ENCODE measurements around the gene GABRA4. TPM values are rescaled to one million over a fixed set of nuclear protein-coding genes. Genes with fewer than 3 reads are reported as not detected.
A peak's percentile ranks its signal among the peaks of the same experiment; 100 is the strongest.

Gene GABRA4
- 3.8 TPM for total RNA-seq
- long read RNA-seq, full-length matches to known transcripts: 3 of 5 reads
- long read RNA-seq, partial matches to known transcripts: 1 of 5 reads
- long read RNA-seq, other reads (novel, unspliced or antisense): 1 of 5 reads

DNA sequence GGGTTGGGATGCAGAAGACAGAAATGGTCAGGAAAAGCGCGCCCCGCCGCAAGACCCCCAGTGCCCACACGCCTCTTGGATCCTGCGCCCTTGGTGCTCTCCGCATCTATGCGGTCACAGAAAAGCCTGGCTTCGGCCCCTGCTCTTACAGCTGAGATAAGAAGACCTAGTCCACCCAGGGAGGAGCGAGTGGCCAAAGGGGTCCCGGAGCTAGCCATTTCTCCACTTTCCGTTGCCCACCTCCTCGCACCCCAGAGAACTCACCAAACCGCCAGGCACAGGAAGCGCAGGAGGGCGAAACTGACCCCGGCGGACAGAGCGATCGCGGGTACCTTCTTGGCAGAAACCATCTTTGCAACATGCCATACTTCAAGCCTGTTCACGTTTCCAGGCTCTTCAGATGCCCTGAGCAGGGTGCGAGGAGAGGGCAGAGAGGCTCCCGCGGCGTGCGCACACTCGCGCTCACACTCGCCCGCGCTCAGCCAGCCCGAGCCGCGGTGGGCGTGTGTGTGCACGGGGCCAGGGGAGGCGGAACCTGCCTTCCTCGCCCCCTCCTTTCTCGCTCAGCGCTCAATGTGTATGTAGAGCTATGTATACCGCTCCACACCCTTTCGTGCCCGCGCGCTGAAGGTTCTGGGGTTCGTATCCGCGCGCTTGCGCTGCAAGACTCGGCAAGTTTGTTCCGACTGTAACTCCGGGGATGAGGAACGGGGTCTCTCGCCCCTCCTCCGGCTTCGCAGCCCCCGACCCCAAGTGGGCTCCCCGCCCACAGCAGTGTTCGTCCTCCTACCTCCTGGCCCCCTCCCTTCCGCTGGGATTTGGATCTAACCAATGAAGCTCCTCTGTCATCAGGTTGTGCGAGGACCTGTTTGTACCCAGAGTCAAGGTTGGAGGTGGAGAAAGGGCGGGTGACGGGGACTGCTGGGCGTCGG is at the start of gene GABRA4:
TSS of gene GABRA4 (minus strand) at position 507 of the 932 bp plus-strand sequence. CDS start at position 350, 157 bp downstream.
- DNase-seq (ENCODE audit: missing footprints) (peak; percentile 59), ATAC-seq (peak; percentile 66)
- intact Hi-C loops (cut with DNase I): loop anchor here (5.0 kb wide), 1 partner anchor 46 kb away; no protein-coding TSS in a partner anchor

GRCh38 chr4:47040828-47041227 is 47.4 kb upstream of the GABRA4 start:
- no peak for ATAC-seq
- intact Hi-C loops (cut with DNase I): no loop called here
- no peak for DNase-seq (ENCODE audit: missing footprints)

GRCh38 chr4:47038263-47038662 is 44.9 kb upstream of the GABRA4 start:
- intact Hi-C loops (cut with DNase I): no loop called here

GRCh38 chr4:47032405-47033106 is 39.2 kb upstream of the GABRA4 start:
- intact Hi-C loops (cut with DNase I): loop anchor here (1.0 to 2.0 kb wide), 2 partner anchors 101 to 186 kb away; no protein-coding TSS in a partner anchor
- no peak for DNase-seq (ENCODE audit: missing footprints)
- ATAC-seq: peak; percentile 92

More at GRCh38 chr4:47038263-47038662, 44.9 kb upstream of the GABRA4 start:
- ATAC-seq (no peak), DNase-seq (ENCODE audit: missing footprints) (no peak)

DNA sequence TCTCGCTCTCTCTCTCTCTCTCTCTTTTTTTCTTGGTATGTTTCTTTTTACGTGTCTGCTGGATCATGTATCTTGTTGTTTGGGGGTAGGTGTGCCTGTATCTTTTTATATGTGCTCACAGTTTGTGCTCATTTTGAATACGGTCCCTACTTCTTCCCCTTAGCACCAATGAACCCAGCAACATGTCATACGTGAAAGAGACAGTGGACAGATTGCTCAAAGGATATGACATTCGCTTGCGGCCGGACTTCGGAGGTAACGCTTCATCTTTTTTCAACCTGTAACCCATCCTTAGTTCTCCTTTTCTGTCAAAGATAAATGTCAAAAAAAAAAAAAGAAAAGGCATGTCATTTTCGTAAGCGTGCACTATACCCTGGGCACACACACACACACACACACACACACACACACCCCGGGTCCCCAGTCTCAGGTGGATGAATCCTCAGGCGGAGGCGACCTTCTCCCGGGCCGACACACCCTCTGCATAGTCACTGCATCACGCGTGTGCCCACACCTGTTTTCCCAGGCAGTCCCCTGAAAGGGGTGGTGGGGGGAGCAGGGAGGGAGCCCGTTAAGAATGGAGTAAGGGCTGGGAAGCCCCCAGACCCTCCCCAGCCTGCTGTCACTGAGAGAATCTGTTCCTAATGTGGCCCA is 38.5 kb upstream of the GABRA4 start:
- DNase-seq (ENCODE audit: missing footprints): no peak
- intact Hi-C loops (cut with DNase I): loop anchor here (1.0 to 2.0 kb wide), 2 partner anchors 101 to 185 kb away; no protein-coding TSS in a partner anchor
- peak; percentile 26 for ATAC-seq

DNA sequence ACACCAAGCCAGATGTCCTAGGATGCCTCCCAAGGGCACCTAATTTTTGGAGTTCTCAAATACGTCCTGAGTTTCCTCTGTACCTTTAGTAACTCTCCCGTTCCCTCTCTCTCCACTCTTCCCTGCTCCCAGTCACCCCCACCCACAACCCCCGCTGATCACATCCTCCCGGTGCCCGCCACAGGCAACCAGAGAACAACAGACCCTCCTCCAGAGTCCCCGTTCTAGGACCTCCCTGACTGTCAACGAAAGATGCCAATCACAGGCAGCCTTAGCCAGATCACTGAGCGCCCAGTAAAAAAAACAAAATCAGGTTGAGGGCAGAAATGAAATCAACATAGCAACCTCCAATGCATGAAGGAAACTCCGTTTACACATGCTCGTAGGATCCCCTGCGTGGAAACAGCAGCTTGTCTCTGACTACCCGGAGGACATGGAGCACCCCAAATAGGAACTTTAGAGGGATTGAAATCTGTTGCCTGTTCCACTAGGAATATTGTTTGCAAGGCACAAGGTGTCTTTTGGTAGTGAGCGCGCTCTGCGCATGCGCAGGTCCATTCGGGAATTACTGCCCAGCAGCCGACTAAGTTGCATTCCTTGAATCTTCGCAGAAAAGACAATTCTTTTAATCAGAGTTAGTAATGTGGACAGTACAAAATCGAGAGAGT is 37.8 kb upstream of the GABRA4 start, which contains the start of gene GABRB1:
TSS of gene GABRB1 (plus strand) at position 557 of the 668 bp plus-strand sequence.
- intact Hi-C loops (cut with DNase I): no loop called here
- DNase-seq (ENCODE audit: missing footprints) (peak; percentile 67), ATAC-seq (no peak)

DNA sequence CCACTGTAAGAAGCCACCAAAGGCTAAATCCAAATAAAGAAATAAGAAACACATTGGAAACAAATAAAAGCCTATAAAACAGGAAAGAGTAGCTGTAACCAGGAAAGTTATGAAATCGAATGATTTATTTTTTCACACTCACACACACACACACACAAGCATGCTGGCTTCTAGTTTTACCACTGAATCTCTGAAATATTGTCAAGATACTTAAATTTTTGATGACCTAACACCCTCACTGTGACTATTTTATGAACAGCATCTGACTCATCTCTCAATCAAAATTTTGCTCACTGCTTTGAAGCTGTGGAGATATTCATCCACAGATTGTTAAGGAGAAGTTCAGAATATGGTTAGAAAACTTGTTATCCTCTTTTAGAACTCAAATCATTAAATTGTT is 24.1 kb upstream of the GABRA4 start:
- DNase-seq (ENCODE audit: missing footprints) (no peak), ATAC-seq (no peak)
- intact Hi-C loops (cut with DNase I): no loop called here

DNA sequence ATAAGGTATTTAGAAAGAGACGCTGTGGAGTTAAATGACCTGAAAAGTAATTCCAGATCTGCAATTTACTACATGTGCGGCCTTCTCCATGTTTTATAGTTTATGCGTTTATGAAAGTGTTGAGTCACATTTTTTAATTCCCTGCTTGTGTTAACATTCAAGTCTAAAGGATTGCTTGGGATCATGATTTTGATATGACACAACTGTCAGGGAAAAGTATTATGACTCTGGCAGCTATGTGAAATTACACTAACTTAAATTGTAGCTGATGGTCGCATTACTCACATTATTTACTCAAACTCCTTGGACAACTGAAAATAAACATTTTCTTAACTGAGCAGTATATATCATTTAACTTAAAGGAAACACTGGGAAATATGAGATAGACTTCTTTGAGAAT is 23.7 kb upstream of the GABRA4 start:
- no peak for ATAC-seq
- no peak for DNase-seq (ENCODE audit: missing footprints)
- intact Hi-C loops (cut with DNase I): no loop called here

DNA sequence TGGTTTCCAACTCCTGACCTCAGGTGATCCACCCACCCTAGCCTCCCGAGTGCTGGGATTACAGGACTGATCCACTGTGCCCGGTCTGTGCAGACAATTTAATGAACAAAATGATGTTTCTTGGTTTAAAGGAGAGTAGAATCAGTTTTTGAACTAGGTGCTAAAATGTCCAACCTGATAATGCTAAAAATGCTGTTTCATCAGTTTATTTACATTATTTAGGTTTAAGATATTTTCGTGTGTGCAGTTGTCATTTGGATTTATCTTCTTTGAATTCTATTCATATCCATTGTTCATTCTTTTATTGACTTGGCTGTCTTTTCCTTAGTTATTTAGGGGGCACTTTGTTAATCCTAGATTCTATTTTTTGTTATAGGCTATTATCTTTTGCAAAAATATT is 20.0 kb upstream of the GABRA4 start:
- ATAC-seq (no peak), DNase-seq (ENCODE audit: missing footprints) (no peak)
- intact Hi-C loops (cut with DNase I): no loop called here

DNA sequence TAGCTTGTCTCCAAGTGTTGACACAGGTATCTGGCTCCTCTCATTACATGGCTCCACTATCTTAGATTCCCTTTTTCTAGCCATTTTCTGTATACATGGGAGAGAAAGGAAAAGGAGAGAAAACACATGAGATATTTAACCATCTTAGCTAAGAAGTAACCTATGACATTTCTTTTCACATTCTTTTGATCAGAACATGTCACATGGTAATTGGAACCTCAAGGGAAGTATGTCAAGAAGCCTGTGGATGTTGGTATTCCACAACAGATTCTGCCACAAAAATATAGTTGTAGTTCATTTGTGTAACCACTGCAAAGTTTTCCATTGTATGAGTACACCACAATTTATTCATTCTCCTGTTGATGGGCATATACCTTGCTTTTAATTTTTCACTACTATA is 19.3 kb upstream of the GABRA4 start:
- no peak for ATAC-seq
- no peak for DNase-seq (ENCODE audit: missing footprints)
- intact Hi-C loops (cut with DNase I): no loop called here

GRCh38 chr4:47010912-47011446 is 17.6 kb upstream of the GABRA4 start:
- DNase-seq (ENCODE audit: missing footprints): no peak
- intact Hi-C loops (cut with DNase I): no loop called here
- ATAC-seq: no peak

DNA sequence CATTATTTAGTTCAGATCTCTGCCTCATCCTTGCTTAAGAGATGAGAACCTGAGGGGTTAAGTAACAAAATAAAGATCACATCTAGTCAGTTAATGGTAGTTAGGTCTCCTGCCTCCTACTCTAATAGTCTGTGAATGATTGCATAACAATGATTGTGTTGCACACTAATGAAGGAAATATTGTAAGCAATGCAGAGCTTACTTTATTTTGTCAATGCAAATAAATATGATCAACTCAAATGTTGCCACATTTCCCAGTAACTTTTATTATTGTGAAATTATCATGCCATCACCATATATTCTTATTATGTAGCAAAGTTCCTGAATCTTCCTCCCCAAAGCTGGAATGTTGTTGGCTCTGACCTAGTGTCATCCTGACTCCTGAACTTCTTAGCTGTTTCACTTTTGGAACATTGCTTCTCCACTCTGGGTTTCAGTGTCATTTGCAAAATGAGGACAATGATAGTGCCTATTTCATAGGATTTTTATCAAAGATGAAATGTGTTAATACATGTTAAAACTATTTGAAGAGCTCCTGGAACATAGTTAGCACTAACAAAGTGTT is 17.0 kb upstream of the GABRA4 start:
- intact Hi-C loops (cut with DNase I): no loop called here
- ATAC-seq (no peak), DNase-seq (ENCODE audit: missing footprints) (no peak)

DNA sequence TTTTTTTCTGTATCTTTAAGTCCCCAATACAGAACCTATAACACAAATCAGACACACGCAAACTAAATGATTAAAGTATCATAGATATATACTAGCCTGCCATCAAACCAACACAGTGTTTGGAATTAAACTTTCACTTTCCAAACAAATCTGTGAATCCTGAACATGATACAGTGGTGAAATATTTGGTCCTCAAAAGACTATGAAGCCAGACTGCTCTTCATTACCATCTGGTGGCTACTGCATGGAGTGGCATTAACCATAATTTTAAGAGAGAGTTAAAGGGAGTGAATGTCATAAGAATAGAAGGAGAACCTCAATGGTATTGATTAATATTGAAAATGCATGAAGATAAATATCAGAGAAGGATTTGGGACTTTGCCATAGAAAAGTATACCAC is 9.2 kb upstream of the GABRA4 start:
- intact Hi-C loops (cut with DNase I): loop anchor here (2.0 kb wide), 1 partner anchor 72 kb away; no protein-coding TSS in a partner anchor
- DNase-seq (ENCODE audit: missing footprints) (no peak), ATAC-seq (no peak)

DNA sequence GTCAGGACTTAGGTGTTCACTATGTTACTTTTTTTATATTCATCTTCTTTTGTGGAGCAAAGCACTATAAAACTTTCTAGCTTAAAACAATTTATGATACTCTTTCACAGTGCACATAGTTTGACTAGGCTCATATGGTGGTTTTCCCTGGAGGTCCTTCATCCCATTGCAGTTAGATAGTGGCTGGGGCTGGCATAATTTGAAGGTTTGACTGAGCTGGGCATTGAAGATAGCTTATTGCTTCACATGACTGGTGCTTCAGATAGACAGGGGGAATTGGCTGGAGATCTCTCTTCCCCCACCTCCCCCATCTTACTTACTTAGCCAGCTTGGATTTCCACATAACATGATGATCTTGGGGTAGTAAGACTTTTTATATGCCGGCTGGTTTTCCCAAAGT is 7.0 kb upstream of the GABRA4 start:
- intact Hi-C loops (cut with DNase I): no loop called here
- ATAC-seq (no peak), DNase-seq (ENCODE audit: missing footprints) (no peak)

GRCh38 chr4:46999566-46999965 is 6.2 kb upstream of the GABRA4 start:
- DNase-seq (ENCODE audit: missing footprints) (no peak), ATAC-seq (no peak)
- intact Hi-C loops (cut with DNase I): no loop called here

- ATAC-seq (peak; percentile 78), DNase-seq (ENCODE audit: missing footprints) (peak; percentile 21)
- intact Hi-C loops (cut with DNase I): loop anchor here (5.0 kb wide), 1 partner anchor 47 kb away; no protein-coding TSS in a partner anchor
Measured at GRCh38 chr4:46994007-46994405, 625 bp upstream of the GABRA4 start.

- ATAC-seq (no peak), DNase-seq (ENCODE audit: missing footprints) (no peak)
- intact Hi-C loops (cut with DNase I): loop anchor here (5.0 kb wide), 1 partner anchor 45 kb away; no protein-coding TSS in a partner anchor
Measured at GRCh38 chr4:46992338-46992737, 1.0 kb downstream of the GABRA4 start.

All from Right ventricle myocardium inferior (tissue), 1 donor.